Measurements from ENCODE around the gene ADCY9. TPM values are rescaled to one million over a fixed set of nuclear protein-coding genes. Genes with fewer than 3 reads are reported as not detected.

The ADCY9 gene
- total and polyA plus RNA-seq, 9 donors, result 9.5 to 17.5 (median 15.9) TPM

GRCh38 chr16:4096509-4096908, 19.7 kb downstream of the ADCY9 start:
- no peak overlapping the region for H3K27ac ChIP-seq (ENCODE audit: low read length)
- H3K4me3 ChIP-seq (ENCODE audit: low read length), result no peak overlapping the region
- WGBS (ENCODE audit: insufficient coverage), result no CpG with 5 or more reads among the region's 5 CpGs
- no peaks in the 10 kb centered on the region for H3K9me3 ChIP-seq (replicated peaks; ENCODE audit: control insufficient read depth, low read depth, low read length)
- peaks cover 41% of the 10 kb centered on the region for H3K4me1 ChIP-seq (ENCODE audit: control insufficient read depth, insufficient read depth, low read length)
- DNase-seq, result no peak
- H3K36me3 ChIP-seq (ENCODE audit: control insufficient read depth, insufficient read depth, low read length), result no peaks in the 10 kb centered on the region
- H3K27me3 ChIP-seq (ENCODE audit: control insufficient read depth, insufficient read depth, low read length), result no peaks in the 10 kb centered on the region

DNA sequence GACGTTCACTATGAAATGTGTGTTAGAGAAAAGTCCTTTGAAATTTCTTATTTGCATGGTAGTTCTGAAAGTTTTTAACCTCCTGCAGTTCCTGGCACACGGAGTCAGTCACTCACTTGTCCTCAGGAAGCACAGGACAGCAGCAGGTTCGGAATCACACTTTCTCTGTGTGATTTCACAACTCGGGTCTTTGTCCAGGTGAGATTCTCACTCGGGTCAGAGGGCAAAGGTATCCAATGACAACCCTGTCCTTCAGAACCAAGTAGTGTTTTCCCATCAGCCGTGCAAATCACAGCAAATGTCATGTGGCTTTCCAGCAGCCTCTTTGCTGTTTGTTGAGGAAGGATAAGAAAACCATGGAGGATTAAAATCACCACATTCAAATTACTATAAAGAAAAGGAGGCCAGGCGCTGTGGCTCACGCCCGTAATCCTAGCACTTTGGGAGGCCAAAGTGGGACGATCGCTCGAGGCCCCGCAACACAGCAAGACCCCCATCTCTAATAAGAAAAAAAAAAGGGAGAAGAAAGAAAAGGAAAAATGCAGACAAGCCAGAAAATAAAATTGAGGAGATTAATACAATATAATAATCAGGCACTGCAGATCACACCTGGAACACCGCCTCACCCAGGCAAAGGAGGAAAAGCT, 22.0 kb downstream of the ADCY9 start:
- H3K9me3 ChIP-seq (replicated peaks; ENCODE audit: control insufficient read depth, low read depth, low read length), result no peaks in the 10 kb centered on the region
- H3K4me1 ChIP-seq (ENCODE audit: control insufficient read depth, insufficient read depth, low read length), result peaks cover 53% of the 10 kb centered on the region
- WGBS (ENCODE audit: insufficient coverage), result 60% methylated on average over 2 of the region's 14 CpGs
- no peaks in the 10 kb centered on the region for H3K27me3 ChIP-seq (ENCODE audit: control insufficient read depth, insufficient read depth, low read length)
- H3K27ac ChIP-seq (ENCODE audit: low read length), result peak overlapping the region; percentile 60
- H3K4me3 ChIP-seq (ENCODE audit: low read length), result no peak overlapping the region
- no peaks in the 10 kb centered on the region for H3K36me3 ChIP-seq (ENCODE audit: control insufficient read depth, insufficient read depth, low read length)
- no peak for DNase-seq

- H3K27ac ChIP-seq (ENCODE audit: low read length), result peak overlapping the region; percentile 60
- H3K4me1 ChIP-seq (ENCODE audit: control insufficient read depth, insufficient read depth, low read length), result peaks cover 51% of the 10 kb centered on the region
- H3K4me3 ChIP-seq (ENCODE audit: low read length), result no peak overlapping the region
- H3K27me3 ChIP-seq (ENCODE audit: control insufficient read depth, insufficient read depth, low read length), result no peaks in the 10 kb centered on the region
- no CpG with 5 or more reads among the region's 8 CpGs for WGBS (ENCODE audit: insufficient coverage)
- peak; percentile 81 for DNase-seq
- no peaks in the 10 kb centered on the region for H3K9me3 ChIP-seq (replicated peaks; ENCODE audit: control insufficient read depth, low read depth, low read length)
- H3K36me3 ChIP-seq (ENCODE audit: control insufficient read depth, insufficient read depth, low read length), result no peaks in the 10 kb centered on the region
These were observed 22.6 kb downstream of the ADCY9 start for GRCh38 chr16:4093495-4094126.

- Histone ChIP-seq H3K4me3 (ENCODE audit: low read length) (no peak overlapping the region), H3K9me3 (replicated peaks; ENCODE audit: control insufficient read depth, low read depth, low read length) (no peaks in the 10 kb centered on the region), H3K4me1 (ENCODE audit: control insufficient read depth, insufficient read depth, low read length) (peaks cover 46% of the 10 kb centered on the region), H3K36me3 (ENCODE audit: control insufficient read depth, insufficient read depth, low read length) (no peaks in the 10 kb centered on the region), H3K27me3 (ENCODE audit: control insufficient read depth, insufficient read depth, low read length) (no peaks in the 10 kb centered on the region), H3K27ac (ENCODE audit: low read length) (peak overlapping the region; percentile 60)
- DNase-seq, result no peak
- 50% methylated on average over 1 of the region's 5 CpGs for WGBS (ENCODE audit: insufficient coverage)
These were observed 23.5 kb downstream of the ADCY9 start for GRCh38 chr16:4092547-4093265.

DNA sequence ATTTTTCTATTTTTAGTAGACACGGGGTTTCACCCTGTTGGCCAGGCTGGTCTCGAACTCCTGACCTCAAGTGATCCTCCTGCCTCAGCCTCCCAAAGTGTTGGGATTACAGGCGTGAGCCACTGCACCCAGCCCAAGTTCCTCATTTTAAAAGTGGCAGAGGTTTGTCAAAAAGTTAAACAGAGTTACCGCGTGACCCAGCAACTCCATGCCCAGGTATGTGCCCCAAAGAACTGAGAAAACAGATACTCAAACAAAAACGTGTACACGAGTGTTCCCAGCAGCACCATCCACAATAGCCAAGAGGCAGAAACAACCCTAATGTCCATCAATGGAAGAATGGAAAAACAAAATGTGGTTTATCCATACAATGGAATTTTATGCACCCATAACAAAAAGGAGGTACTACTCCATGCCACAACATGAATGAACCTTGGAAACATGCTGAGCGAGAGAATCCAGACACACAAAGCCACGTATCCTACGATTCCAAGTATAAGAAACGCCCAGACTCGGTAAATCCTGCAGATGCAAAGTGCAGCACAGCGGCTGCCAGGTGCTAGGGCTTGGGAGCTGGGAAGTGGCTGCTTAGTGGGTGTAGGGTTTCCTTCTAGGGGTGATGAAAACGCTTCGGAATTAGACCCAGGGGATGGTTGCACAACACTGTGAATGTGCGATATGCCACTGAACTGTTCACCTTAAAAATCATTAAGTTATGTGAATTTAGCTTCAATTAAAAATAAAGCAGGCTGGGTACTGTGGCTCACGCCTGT, 24.8 kb downstream of the ADCY9 start:
- no peaks in the 10 kb centered on the region for H3K27me3 ChIP-seq (ENCODE audit: control insufficient read depth, insufficient read depth, low read length)
- H3K4me3 ChIP-seq (ENCODE audit: low read length), result no peak overlapping the region
- no peaks in the 10 kb centered on the region for H3K36me3 ChIP-seq (ENCODE audit: control insufficient read depth, insufficient read depth, low read length)
- H3K27ac ChIP-seq (ENCODE audit: low read length), result no peak overlapping the region
- WGBS (ENCODE audit: insufficient coverage), result 89% methylated on average over 8 of the region's 17 CpGs
- H3K9me3 ChIP-seq (replicated peaks; ENCODE audit: control insufficient read depth, low read depth, low read length), result no peaks in the 10 kb centered on the region
- DNase-seq, result no peak
- peaks cover 38% of the 10 kb centered on the region for H3K4me1 ChIP-seq (ENCODE audit: control insufficient read depth, insufficient read depth, low read length)

DNA sequence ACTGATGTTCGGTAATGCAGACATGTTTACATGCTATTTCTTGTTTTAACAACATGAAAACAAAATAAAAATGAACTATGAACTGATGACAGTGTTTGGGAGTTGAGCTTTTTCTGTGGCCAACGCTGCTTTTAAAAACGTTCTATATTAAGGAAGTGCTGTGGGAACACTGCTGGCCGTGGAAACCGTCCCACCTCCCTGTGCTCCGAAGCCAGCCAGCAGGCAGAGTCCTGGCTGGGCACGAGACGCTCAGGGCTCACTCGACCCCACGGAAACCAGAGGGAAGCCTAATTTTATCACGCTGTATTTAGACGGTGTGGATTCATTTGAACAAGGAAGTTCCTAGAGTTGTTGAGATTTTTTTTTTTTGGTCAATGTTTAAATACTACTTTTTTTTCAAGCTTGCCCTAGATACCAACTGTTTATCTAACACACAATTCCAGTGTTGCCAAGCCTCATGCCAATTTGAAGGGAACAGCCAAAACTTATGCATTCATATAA, 25.8 kb downstream of the ADCY9 start:
- H3K27me3 ChIP-seq (ENCODE audit: control insufficient read depth, insufficient read depth, low read length), result no peaks in the 10 kb centered on the region
- 0% methylated on average over 4 of the region's 12 CpGs for WGBS (ENCODE audit: insufficient coverage)
- H3K4me3 ChIP-seq (ENCODE audit: low read length), result no peak overlapping the region
- peak overlapping the region; percentile 45 for H3K27ac ChIP-seq (ENCODE audit: low read length)
- no peaks in the 10 kb centered on the region for H3K9me3 ChIP-seq (replicated peaks; ENCODE audit: control insufficient read depth, low read depth, low read length)
- no peaks in the 10 kb centered on the region for H3K36me3 ChIP-seq (ENCODE audit: control insufficient read depth, insufficient read depth, low read length)
- DNase-seq, result peak; percentile 69
- H3K4me1 ChIP-seq (ENCODE audit: control insufficient read depth, insufficient read depth, low read length), result peaks cover 46% of the 10 kb centered on the region

DNA sequence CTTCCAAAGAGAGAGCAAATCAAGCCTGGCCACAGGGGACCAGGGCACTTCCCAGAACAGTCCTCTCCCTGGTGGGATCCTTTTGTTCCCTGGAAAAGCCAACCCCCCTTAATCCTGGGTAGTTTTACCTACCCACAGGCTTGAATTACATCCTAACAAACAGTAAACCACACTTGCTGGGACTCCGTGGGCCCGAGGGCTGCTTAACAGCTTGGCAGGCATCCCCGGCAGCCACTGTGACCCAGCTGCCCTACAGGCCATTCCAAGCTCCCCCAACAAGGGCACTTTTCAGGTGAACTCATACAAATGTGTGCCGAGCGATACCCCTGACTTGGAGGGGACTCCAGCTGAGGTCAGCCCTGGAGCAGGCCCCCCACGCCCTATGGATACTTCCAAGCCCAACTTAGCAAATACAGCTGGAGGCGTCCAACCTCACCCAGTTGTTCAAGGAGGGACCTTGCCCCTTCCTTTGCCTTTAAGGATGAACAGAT, 26.4 kb downstream of the ADCY9 start:
- Histone ChIP-seq H3K4me3 (ENCODE audit: low read length) (no peak overlapping the region), H3K27ac (ENCODE audit: low read length) (peak overlapping the region; percentile 45), H3K27me3 (ENCODE audit: control insufficient read depth, insufficient read depth, low read length) (no peaks in the 10 kb centered on the region), H3K9me3 (replicated peaks; ENCODE audit: control insufficient read depth, low read depth, low read length) (no peaks in the 10 kb centered on the region), H3K36me3 (ENCODE audit: control insufficient read depth, insufficient read depth, low read length) (no peaks in the 10 kb centered on the region), H3K4me1 (ENCODE audit: control insufficient read depth, insufficient read depth, low read length) (peaks cover 48% of the 10 kb centered on the region)
- DNase-seq, result no peak
- WGBS (ENCODE audit: insufficient coverage), result 22% methylated on average over 2 of the region's 7 CpGs

DNA sequence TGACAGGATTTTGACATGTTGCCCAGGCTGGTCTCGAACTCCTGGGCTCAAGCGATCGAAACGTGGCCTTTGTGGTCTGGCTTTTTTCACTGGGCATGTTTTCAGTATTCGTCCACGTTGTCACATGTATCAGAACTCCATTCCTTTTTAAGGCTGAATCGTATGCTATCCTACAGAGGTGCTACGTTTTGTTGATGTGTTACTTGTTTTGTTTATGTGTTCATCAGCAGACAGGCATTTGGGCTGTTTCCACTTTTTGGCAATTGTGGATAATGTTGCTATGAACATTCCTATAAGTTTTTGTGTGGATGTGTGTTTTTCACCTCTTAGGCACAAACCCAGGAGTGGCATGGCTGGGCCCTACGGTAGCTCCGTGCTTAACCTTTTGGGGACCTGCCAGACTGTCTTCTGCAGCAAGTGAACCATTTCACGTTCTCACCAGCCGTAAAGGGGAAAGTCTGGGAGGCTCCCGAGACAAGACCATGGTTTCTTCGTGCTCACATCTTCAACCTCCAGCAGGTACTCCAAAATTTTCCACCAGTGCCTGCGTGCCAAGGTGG, 26.9 kb downstream of the ADCY9 start:
- no peaks in the 10 kb centered on the region for H3K36me3 ChIP-seq (ENCODE audit: control insufficient read depth, insufficient read depth, low read length)
- H3K27me3 ChIP-seq (ENCODE audit: control insufficient read depth, insufficient read depth, low read length), result no peaks in the 10 kb centered on the region
- peaks cover 45% of the 10 kb centered on the region for H3K4me1 ChIP-seq (ENCODE audit: control insufficient read depth, insufficient read depth, low read length)
- H3K27ac ChIP-seq (ENCODE audit: low read length), result peak overlapping the region; percentile 45
- no peaks in the 10 kb centered on the region for H3K9me3 ChIP-seq (replicated peaks; ENCODE audit: control insufficient read depth, low read depth, low read length)
- no peak for DNase-seq
- H3K4me3 ChIP-seq (ENCODE audit: low read length), result no peak overlapping the region
- WGBS (ENCODE audit: insufficient coverage), result 88% methylated on average over 12 of the region's 15 CpGs

GRCh38 chr16:4087990-4088577, 28.2 kb downstream of the ADCY9 start:
- H3K27ac ChIP-seq (ENCODE audit: low read length), result no peak overlapping the region
- H3K36me3 ChIP-seq (ENCODE audit: control insufficient read depth, insufficient read depth, low read length), result no peaks in the 10 kb centered on the region
- no peak overlapping the region for H3K4me3 ChIP-seq (ENCODE audit: low read length)
- no peaks in the 10 kb centered on the region for H3K9me3 ChIP-seq (replicated peaks; ENCODE audit: control insufficient read depth, low read depth, low read length)
- WGBS (ENCODE audit: insufficient coverage), result 96% methylated on average over 5 of the region's 7 CpGs
- no peak for DNase-seq
- peaks cover 38% of the 10 kb centered on the region for H3K4me1 ChIP-seq (ENCODE audit: control insufficient read depth, insufficient read depth, low read length)
- H3K27me3 ChIP-seq (ENCODE audit: control insufficient read depth, insufficient read depth, low read length), result no peaks in the 10 kb centered on the region

Measured in muscle of leg (tissue), 11 donors.